HUES6 (cell line): Measurements from ENCODE around the gene PRKCB.
"Not testable (repeated sequence)": the region's sequence is repeated elsewhere in the genome, so short reads cannot be mapped to it uniquely, and the experiment has no call there.

ENCODE experiments used
- H3K27ac ChIP-seq: 2 replicates; pipeline ENCODE4 v1.7.0; 2013; ENCODE audit warnings: low read depth, mild to moderate bottlenecking, low read length, inconsistent platforms
- H3K27me3 ChIP-seq: 2 replicates; pipeline ENCODE4 v1.6.1; 2013; ENCODE audit warnings: low read length; ENCODE audit not compliant: control insufficient read depth, insufficient read depth
- H3K36me3 ChIP-seq: 2 replicates; pipeline ENCODE4 v1.6.1; 2013; ENCODE audit warnings: low read length; ENCODE audit not compliant: control insufficient read depth, insufficient read depth
- H3K4me1 ChIP-seq: 2 replicates; pipeline ENCODE4 v1.6.1; 2013; ENCODE audit warnings: low read length; ENCODE audit not compliant: control insufficient read depth, insufficient read depth
- H3K4me3 ChIP-seq: 2 replicates; pipeline ENCODE4 v1.5.1; 2013; ENCODE audit warnings: low read depth, low read length
- H3K9ac ChIP-seq: one replicate; pipeline ENCODE4 v1.6.1; 2013; ENCODE audit warnings: mild to moderate bottlenecking, low read length
- H3K9me3 ChIP-seq: 2 replicates; pipeline ENCODE4 v1.6.1; 2013; ENCODE audit warnings: low read depth, low read length; ENCODE audit not compliant: control insufficient read depth, insufficient read depth

Gene PRKCB

DNA sequence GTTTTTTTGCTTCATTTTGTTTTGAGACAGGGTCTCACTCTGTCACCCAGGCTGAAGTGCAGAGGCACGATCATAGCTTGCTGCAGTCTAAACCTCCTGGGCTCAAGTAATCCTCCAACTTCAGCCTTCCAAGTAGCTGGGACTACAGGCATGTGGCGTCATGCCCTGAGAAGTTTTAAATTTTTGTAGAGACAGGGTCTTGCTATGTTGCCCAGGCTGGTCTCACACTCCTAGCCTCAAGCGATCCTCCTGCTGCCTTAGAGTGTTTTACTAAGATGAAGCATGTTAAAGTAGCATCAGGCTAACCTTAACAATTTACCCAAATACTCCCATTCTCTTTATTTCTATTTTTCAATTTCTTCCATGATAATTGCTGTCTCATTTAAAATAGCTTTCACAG lies 371.1 kb downstream of the PRKCB start:
- Histone ChIP-seq H3K36me3 (no peaks in the 10 kb centered on the region), H3K27ac (no peak overlapping the region), H3K9ac (no peak overlapping the region), H3K27me3 (no peaks in the 10 kb centered on the region), H3K9me3 (peaks cover 3% of the 10 kb centered on the region; the same call in 1 of the 2 replicates), H3K4me3 (no peak overlapping the region), H3K4me1 (peaks cover 17% of the 10 kb centered on the region)

DNA sequence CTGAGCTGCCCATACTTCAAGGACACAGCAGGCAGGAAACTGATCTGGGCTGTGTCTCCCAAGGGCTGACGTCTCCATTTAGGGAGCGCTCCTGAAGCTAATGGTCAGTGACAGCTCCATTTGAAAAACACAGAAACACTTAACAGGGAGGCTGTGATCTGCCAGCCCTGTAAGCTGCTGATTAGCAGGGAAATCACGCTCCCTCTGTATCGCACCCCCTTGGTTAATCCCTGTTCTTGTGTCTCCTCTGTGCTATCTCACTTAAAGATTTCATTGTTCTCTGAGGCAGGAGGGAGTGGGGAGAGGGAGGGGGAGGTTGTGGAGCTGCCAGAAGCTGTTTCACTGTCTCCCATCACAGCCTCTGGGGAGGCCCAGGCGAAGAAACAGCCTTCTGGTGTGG lies 372.9 kb downstream of the PRKCB start:
- H3K36me3 ChIP-seq = no peaks in the 10 kb centered on the region

DNA sequence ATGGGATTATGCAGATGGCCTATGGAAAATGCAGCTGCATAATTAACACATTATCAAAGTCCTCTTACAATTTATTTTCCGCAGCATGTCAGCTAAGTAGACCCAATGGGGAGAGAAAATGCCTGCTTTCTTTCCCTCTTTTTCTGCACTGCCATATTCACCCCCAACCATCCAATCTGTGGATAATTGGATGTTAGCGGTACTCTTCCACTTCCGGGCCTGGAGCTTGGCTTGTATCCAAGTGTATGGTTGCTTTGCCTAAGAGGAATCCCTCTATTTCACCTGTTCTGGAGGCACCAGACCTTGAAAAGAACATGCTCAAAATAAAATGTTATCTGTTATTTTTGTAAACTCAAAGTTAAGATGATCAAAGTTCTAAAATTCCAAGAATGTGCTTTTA lies 379.2 kb downstream of the PRKCB start:
- no peak overlapping the region for H3K4me3 ChIP-seq
- no peak overlapping the region for H3K9ac ChIP-seq
- no peaks in the 10 kb centered on the region for H3K9me3 ChIP-seq
- no peak overlapping the region for H3K27ac ChIP-seq
- H3K4me1 ChIP-seq = peaks cover 9% of the 10 kb centered on the region; the same call in 1 of the 2 replicates
- no peaks in the 10 kb centered on the region for H3K36me3 ChIP-seq
- no peaks in the 10 kb centered on the region for H3K27me3 ChIP-seq

More for the DNA sequence above, 372.9 kb downstream of the PRKCB start:
- Histone ChIP-seq H3K4me1 (peaks cover 17% of the 10 kb centered on the region), H3K9me3 (no peaks in the 10 kb centered on the region), H3K27me3 (no peaks in the 10 kb centered on the region), H3K4me3 (no peak overlapping the region), H3K9ac (no peak overlapping the region), H3K27ac (no peak overlapping the region)

DNA sequence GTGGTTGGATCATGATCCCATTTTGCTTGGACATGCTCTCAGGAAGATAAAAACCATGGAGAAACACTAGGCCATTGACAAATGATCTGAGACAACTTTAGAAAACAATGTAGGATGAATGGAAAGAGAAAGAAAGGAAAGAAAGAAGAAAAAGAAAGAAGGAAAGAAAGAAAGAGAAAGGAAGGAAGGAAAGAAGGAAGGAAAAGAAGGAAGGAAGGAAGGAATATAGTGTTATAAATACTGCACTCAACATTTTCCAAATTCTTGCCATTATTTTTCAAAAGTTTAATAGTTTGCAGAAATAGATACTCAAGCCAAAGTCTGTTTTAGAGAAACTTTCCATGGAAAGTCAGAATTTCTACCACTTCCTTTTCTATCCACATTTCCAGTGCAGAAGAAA lies 381.2 kb downstream of the PRKCB start:
- no peak overlapping the region for H3K9ac ChIP-seq
- no peak overlapping the region for H3K27ac ChIP-seq
- no peak overlapping the region for H3K4me3 ChIP-seq
- H3K9me3 ChIP-seq = no peaks in the 10 kb centered on the region
- H3K36me3 ChIP-seq = no peaks in the 10 kb centered on the region
- H3K4me1 ChIP-seq = peaks cover 9% of the 10 kb centered on the region; the same call in 1 of the 2 replicates
- H3K27me3 ChIP-seq = no peaks in the 10 kb centered on the region

DNA sequence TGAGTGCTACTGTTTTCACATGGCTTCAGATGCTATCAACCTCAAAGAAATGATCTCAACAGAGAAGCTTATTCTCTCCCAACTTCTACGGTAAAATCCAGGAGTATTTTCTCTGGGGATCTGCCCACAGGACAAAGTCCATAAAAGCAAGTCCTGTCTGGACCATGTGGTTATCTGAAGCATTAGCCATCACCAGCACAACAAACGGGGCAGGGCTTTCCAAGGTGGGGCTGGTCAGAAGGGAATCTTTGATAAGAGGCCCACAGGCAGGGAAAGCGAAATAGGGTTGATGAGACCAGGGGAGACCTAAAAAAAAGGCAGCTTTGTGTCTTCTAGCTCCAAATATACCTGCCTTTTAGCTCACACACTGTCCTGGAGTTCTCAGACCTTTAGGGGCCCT lies 381.7 kb downstream of the PRKCB start:
- Histone ChIP-seq H3K36me3 (no peaks in the 10 kb centered on the region), H3K27me3 (no peaks in the 10 kb centered on the region), H3K9me3 (no peaks in the 10 kb centered on the region), H3K27ac (no peak overlapping the region), H3K9ac (no peak overlapping the region), H3K4me3 (no peak overlapping the region), H3K4me1 (peaks cover 9% of the 10 kb centered on the region; the same call in 1 of the 2 replicates)

DNA sequence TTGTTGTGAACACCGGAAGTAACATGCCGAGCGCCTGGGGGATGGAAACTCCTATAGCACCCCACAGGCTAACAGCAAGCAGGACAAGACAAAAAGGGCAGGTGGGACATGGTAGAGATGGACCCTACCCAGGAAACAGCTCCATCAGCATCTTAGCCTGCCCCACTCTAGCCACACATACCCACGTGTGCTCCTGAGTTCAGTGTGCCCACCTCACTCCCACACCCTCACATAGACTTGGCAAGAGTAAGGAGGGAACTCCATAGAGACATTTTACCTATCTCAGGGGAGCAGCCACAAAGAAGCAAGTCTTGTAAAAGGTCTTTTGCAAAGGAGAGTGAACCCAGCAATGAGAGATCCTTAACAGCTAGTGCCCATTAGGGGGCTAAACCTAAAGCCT lies 382.5 kb downstream of the PRKCB start:
- H3K4me3 ChIP-seq = no peak overlapping the region
- peaks cover 9% of the 10 kb centered on the region; the same call in 1 of the 2 replicates for H3K4me1 ChIP-seq
- H3K9me3 ChIP-seq = no peaks in the 10 kb centered on the region
- no peaks in the 10 kb centered on the region for H3K36me3 ChIP-seq
- no peak overlapping the region for H3K9ac ChIP-seq
- no peak overlapping the region for H3K27ac ChIP-seq
- no peaks in the 10 kb centered on the region for H3K27me3 ChIP-seq

DNA sequence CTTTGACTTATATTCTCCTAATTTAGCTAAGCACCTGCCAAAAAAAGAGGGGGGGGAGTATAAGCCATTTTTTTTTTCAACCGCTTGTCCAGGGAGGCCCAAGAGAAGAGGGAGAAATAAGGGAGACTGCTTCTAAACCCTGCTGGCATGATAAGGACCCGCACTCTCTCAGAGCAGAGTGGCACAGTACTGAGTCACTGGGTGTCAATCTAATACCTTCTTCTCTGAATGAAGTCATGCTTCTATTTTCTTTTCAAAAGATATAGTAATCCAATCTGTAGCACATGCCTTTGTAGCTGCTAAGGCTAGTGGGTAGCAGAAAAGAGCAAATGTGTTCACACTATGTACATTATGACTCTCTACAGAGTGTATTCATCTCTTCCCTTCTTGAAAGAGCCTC lies 385.4 kb downstream of the PRKCB start:
- no peaks in the 10 kb centered on the region for H3K9me3 ChIP-seq
- H3K36me3 ChIP-seq = no peaks in the 10 kb centered on the region
- no peak overlapping the region for H3K27ac ChIP-seq
- no peaks in the 10 kb centered on the region for H3K27me3 ChIP-seq
- no peak overlapping the region for H3K4me3 ChIP-seq
- H3K4me1 ChIP-seq = no peaks in the 10 kb centered on the region
- no peak overlapping the region for H3K9ac ChIP-seq

DNA sequence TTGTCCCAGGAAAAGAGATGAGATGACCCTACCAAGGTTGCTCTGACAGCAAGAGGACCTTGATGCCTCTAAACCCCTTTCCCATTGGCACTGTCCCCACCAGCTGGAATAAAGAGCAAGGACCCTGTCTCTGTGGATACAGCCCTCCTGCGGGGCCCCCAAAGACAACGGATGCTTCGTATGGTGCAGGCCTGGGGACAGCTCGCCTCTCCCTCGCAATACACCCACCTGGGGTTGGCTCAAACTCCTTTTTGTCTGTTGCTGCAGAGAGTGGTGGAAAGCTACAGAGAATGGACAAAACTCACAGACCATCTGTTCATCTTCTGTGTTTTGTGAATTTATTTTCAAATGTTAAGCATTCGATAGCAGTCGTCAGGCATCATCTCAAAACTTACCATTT lies 392.7 kb downstream of the PRKCB start:
- Histone ChIP-seq H3K9me3 (no peaks in the 10 kb centered on the region), H3K27ac (no peak overlapping the region), H3K27me3 (no peaks in the 10 kb centered on the region; the same call in 1 of the 2 replicates), H3K4me3 (no peak overlapping the region), H3K9ac (no peak overlapping the region), H3K4me1 (no peaks in the 10 kb centered on the region), H3K36me3 (no peaks in the 10 kb centered on the region)

DNA sequence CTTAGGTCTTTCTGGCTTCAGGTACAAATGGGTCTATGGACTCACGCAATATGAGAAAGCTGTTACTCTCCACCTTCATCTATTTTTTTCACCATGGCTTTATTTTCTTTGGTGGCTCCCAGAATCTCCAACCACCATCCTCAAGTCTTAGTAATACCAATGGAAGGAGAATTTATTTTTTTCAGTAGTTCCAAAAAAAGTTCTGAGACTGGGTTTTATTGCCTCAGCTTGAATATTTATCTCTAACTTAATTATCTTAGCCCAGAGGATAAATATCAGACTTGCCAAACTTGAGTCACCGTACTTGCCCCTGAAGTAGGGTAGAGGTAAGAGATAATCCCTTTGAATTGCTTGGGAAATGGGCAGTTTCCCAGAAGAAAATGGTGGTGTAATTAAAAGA lies 397.2 kb downstream of the PRKCB start:
- no peak overlapping the region for H3K27ac ChIP-seq
- no peak overlapping the region for H3K4me3 ChIP-seq
- H3K9ac ChIP-seq = no peak overlapping the region
- no peaks in the 10 kb centered on the region; the same call in 1 of the 2 replicates for H3K27me3 ChIP-seq
- H3K36me3 ChIP-seq = no peaks in the 10 kb centered on the region
- H3K4me1 ChIP-seq = no peaks in the 10 kb centered on the region
- H3K9me3 ChIP-seq = 0 out of 2 replicates have a peak, but pooled peaks cover 9% of the 10 kb centered on the region

DNA sequence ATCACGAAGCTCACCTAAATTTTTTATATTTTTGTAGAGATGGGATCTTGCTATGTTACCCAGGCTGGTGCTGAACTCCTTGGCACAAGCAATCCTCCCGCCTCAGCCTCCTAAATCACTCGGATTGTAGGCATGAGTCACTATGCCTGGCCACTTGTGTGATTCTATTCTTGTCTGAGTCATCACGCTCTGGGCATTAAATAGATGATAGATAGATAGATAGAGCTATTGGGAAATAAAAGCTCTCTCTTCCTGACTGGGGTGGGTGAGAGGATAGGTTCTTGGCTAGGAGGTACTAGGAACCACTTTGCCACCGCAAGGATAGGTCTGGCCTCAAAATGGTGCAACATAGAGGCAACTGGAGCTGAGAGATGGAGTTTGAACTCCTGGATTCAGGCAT lies 399.0 kb downstream of the PRKCB start:
- Histone ChIP-seq H3K36me3 (no peaks in the 10 kb centered on the region), H3K4me3 (no peak overlapping the region), H3K9ac (no peak overlapping the region), H3K27ac (no peak overlapping the region), H3K27me3 (no peaks in the 10 kb centered on the region; the same call in 1 of the 2 replicates), H3K4me1 (no peaks in the 10 kb centered on the region), H3K9me3 (peaks cover 16% of the 10 kb centered on the region)

DNA sequence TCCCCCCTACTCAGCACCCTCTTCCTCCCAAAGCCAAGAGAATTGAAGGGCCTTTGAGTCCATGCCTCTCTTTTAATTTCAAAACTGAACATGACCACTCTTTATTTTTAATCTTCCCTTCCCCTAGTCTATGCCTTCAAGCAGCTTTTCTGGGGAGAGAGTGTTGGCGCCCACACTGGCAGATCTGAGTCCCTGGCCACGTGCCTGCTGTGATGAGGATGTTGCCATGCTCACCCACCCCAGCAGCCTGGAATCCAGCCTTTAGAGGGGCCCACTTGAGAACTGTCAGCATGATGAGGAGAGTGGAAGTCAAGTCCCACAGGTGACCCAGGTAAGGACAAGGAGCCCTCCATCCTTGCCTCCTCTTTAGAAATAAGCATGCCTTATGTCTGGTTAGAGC lies 400.0 kb downstream of the PRKCB start:
- peaks cover 16% of the 10 kb centered on the region for H3K9me3 ChIP-seq
- H3K9ac ChIP-seq = no peak overlapping the region
- no peak overlapping the region for H3K4me3 ChIP-seq
- no peak overlapping the region for H3K27ac ChIP-seq
- H3K27me3 ChIP-seq = no peaks in the 10 kb centered on the region; the same call in 1 of the 2 replicates
- no peaks in the 10 kb centered on the region for H3K36me3 ChIP-seq
- H3K4me1 ChIP-seq = no peaks in the 10 kb centered on the region

DNA sequence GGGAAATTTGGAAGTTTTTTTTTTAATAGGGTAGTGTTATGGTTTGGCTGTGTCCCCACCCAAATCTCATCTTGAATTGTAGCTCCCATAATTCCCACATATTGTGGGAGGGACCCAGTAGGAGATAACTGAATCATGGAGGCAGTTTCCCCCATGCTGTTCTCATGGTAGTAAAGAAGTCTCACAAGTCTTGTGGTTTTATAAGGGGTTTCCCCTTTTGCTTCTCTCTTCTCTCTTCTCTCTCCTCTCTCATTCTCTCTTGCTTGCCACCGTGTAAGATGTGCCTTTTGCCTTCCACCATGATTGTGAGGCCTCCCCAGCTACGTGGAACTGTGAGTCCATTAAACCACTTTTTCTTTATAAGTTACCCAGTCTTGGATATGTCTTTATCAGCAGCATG lies 403.1 kb downstream of the PRKCB start:
- H3K4me1 ChIP-seq, H3K27ac ChIP-seq, H3K4me3 ChIP-seq, H3K9ac ChIP-seq, H3K36me3 ChIP-seq, H3K27me3 ChIP-seq: not testable (repeated sequence)
- peaks cover 16% of the 10 kb centered on the region for H3K9me3 ChIP-seq
